Esophagus squamous epithelium (tissue), 5 donors: ENCODE measurements around the gene SCYL3. TPM values are rescaled to one million over a fixed set of nuclear protein-coding genes. Genes with fewer than 3 reads are reported as not detected.
"Not testable (repeated sequence)": the region's sequence is repeated elsewhere in the genome, so short reads cannot be mapped to it uniquely, and the experiment has no call there.

Source experiments
- DNase-seq: peaks from one replicate; lab custom pipeline; 2025; lab: John Stamatoyannopoulos, UW
- H3K27ac ChIP-seq, 4 donors: fragments of 200-600 bp; sonication (generic); one replicate each; pipeline ENCODE4 v1.5.1; 2016 to 2019; ENCODE audit warnings: mild to moderate bottlenecking in 1 of 4
- H3K27me3 ChIP-seq, 4 donors: fragments of 200-600 bp; sonication (generic); 1 replicate in 3 of 4; 2 replicates in 1 of 4; pipeline versions ENCODE4 v1.5.1 to v1.6.0; 2017 to 2021; ENCODE audit warnings: antibody characterized with exemption in 1 of 4
- H3K36me3 ChIP-seq, 3 donors: fragments of 200-600 bp; sonication (generic); one replicate each; pipeline ENCODE4 v1.5.1; 2016 to 2019
- H3K4me1 ChIP-seq, 3 donors: fragments of 200-600 bp; sonication (generic); one replicate each; pipeline ENCODE4 v1.5.1; 2017 to 2019
- H3K4me3 ChIP-seq, 4 donors: fragments of 200-600 bp; sonication (generic); 1 replicate in 3 of 4; 2 replicates in 1 of 4; pipeline ENCODE4 v1.5.1; 2016 to 2019; ENCODE audit warnings: mild to moderate bottlenecking in 2 of 4, moderate library complexity in 1 of 4
- H3K9me3 ChIP-seq, 3 donors: fragments of 200-600 bp; sonication (generic); one replicate each; pipeline ENCODE4 v1.5.1; 2016 to 2019
- POLR2A ChIP-seq, 4 donors: fragments of 450-650 bp; IDR thresholded peaks; one replicate each; pipeline ENCODE4 v1.6.1; 2017; ENCODE audit warnings: antibody characterized with exemption in 4 of 4, mild to moderate bottlenecking in 4 of 4, moderate library complexity in 3 of 4
- WGBS, 2 donors: methylation state at CpG; one replicate each; pipeline ENCODE4 v1.1.5; 2018; 5-methylcytosine and 5-hydroxymethylcytosine counted together
- intact Hi-C: fragments of 100-400 bp; cut with DNase I; formaldehyde crosslinking; loops from one replicate; pipeline ENCODE4 v1.15.0; 2022
- total RNA-seq, 4 donors: library from RNA; depleted of rRNA; stranded (reverse); fragments of >200 nt; gene quantifications; one replicate each; pipeline ENCODE4 v1.1.0, GENCODE V29; 2016
- TF ChIP-seq, protein P1 (sequence below), 6 experiments: fragments of 450-650 bp in 4 of 6; fragments of 200-600 bp in 2 of 6; sonication (generic) in 2 of 6; IDR thresholded peaks; one replicate each; pipeline ENCODE4 v1.5.1; 2016 to 2019; ENCODE audit warnings: antibody characterized with exemption in 6 of 6, mild to moderate bottlenecking in 4 of 6, moderate library complexity in 4 of 6
- donor health status: DM: yes; HTN: yes; CAD: no.

Gene SCYL3
- total RNA-seq, 4 donors from 2014 or later: 4.8 to 10.1 (median 9.2) TPM

DNA sequence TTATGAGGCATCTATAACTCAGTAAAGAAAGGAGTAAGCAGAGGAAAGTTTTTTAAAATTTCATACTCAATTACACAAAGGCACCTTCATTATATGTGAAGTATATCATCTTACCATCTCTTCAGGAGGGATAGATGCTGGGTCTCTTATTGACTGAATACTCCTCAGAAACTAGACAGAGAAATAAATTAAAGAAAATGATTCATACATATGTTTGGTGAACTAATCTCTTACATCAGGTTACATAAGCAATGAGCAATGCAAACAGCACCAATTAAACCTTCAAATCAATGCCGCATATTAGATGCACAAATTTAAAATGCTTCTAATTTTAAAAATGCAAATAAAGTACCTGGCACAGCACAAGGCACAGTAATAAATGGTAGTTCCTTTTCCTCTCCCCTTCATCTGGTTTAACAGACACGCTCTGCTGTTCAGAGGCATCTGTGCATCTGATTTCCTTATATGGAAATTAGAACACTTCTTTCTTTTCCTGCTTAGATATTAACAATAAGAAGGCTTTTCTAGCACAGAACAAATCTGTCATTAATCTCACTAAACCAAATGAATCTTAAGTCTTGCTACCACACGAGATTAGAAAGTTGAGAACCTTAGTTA, 20.0 kb downstream of the SCYL3 start:
- intact Hi-C loops: no loop called here
- no peak for TF ChIP-seq POLR2A (IDR thresholded peaks at IDR 0.05)
- TF ChIP-seq, protein P1, sequence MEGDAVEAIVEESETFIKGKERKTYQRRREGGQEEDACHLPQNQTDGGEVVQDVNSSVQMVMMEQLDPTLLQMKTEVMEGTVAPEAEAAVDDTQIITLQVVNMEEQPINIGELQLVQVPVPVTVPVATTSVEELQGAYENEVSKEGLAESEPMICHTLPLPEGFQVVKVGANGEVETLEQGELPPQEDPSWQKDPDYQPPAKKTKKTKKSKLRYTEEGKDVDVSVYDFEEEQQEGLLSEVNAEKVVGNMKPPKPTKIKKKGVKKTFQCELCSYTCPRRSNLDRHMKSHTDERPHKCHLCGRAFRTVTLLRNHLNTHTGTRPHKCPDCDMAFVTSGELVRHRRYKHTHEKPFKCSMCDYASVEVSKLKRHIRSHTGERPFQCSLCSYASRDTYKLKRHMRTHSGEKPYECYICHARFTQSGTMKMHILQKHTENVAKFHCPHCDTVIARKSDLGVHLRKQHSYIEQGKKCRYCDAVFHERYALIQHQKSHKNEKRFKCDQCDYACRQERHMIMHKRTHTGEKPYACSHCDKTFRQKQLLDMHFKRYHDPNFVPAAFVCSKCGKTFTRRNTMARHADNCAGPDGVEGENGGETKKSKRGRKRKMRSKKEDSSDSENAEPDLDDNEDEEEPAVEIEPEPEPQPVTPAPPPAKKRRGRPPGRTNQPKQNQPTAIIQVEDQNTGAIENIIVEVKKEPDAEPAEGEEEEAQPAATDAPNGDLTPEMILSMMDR (IDR thresholded peaks at IDR 0.05): no peak
- Histone ChIP-seq H3K27me3 (no peaks in the 10 kb centered on the region), H3K36me3 (peaks cover 8 to 100% (median 32%) of the 10 kb centered on the region in 3 donors), H3K4me3 (no peak overlapping the region), H3K27ac (no peak overlapping the region), H3K9me3 (no peaks in the 10 kb centered on the region), H3K4me1 (peaks cover 0 to 7% (median 0%) of the 10 kb centered on the region in 3 donors)
- no peak for DNase-seq
- WGBS, 2 donors: 67 to 76% methylated on average over 3 of the region's 3 CpGs

DNA sequence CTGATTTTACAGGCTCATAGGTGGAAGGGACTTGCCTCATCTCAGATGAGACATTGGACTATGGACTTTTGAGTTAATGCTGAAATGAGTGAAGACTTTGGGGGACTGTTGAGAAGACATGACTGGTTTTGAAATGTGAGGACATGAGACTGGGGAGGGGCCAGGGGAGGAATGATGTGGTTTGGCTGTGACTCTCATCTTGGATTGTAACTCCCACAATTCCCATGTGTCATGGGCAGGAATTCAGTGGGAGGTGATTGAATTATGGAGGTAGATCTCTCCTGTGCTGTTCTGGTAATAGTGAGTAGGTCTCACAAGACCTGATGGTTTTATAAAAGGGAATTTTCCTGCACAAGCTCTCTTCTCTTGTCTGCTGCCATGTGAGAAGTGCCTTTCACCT, 20.8 kb downstream of the SCYL3 start:
- H3K27ac ChIP-seq: no peak overlapping the region
- no peak for DNase-seq
- H3K36me3 ChIP-seq: peaks cover 8 to 100% (median 39%) of the 10 kb centered on the region in 3 donors
- intact Hi-C loops: no loop called here
- H3K4me1 ChIP-seq: peaks cover 0 to 8% (median 0%) of the 10 kb centered on the region in 3 donors
- H3K27me3 ChIP-seq: no peaks in the 10 kb centered on the region
- no peaks in the 10 kb centered on the region for H3K9me3 ChIP-seq
- TF ChIP-seq, protein P1 (IDR thresholded peaks at IDR 0.05): no peak
- no peak for TF ChIP-seq POLR2A (IDR thresholded peaks at IDR 0.05)
- H3K4me3 ChIP-seq: no peak overlapping the region

DNA sequence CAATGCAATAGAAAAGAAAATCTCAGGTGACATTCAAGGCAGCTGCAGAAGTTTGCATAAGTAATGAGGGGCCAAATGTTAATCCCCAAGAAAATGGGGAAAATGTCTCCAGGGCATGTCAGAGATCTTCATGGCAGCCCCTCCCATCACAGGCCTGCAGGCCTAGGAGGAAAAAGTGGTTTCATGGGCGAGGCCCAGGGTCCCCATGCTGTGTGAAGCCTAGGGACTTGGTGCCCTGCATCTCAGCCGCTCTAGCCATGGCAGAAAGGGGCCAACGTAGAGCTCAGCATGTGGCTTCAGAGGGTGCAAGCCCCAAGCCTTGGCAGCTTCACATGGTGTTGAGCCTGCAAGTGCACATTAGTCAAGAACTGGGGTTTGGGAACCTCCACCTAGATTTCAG, 21.7 kb downstream of the SCYL3 start:
- H3K9me3 ChIP-seq, intact Hi-C loops, H3K27ac ChIP-seq, H3K4me3 ChIP-seq, H3K4me1 ChIP-seq, H3K27me3 ChIP-seq, DNase-seq: not testable (repeated sequence)
- H3K36me3 ChIP-seq: peaks cover 8 to 100% (median 43%) of the 10 kb centered on the region in 3 donors
- WGBS, 2 donors: 100% methylated on average over 2 of the region's 3 CpGs; no CpG with 5 or more reads in 1 of the 2 donors

DNA sequence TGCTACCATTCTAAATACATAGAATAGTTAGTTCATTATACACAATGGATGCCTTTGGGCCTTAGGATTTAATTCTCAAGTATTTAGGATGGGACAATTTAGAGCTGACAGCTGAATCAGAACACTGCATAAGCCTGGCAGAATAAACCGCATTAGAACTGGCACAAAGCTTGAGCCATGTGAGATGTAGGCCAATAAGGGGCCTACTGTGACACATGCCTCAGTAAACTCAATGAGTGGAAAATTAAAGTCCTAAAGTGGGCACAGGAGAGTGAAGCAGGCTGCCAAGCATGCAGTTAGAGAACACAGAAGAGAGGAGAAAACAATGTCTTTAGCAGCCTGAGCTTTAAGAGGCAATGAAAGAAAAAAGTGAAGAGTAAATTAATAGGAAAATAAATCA, 24.3 kb downstream of the SCYL3 start:
- intact Hi-C loops: no loop called here
- DNase-seq: no peak
- H3K27ac ChIP-seq: no peak overlapping the region
- H3K27me3 ChIP-seq: no peaks in the 10 kb centered on the region
- TF ChIP-seq POLR2A (IDR thresholded peaks at IDR 0.05): no peak
- TF ChIP-seq, protein P1 (IDR thresholded peaks at IDR 0.05): no peak
- no peaks in the 10 kb centered on the region for H3K9me3 ChIP-seq
- whole genome bisulfite sequencing, 2 donors: 80 to 100% methylated on average over 1 of the region's 1 CpG
- no peak overlapping the region for H3K4me3 ChIP-seq
- H3K36me3 ChIP-seq: peaks cover 17 to 100% (median 60%) of the 10 kb centered on the region in 3 donors
- H3K4me1 ChIP-seq: peaks cover 0 to 8% (median 0%) of the 10 kb centered on the region in 3 donors

DNA sequence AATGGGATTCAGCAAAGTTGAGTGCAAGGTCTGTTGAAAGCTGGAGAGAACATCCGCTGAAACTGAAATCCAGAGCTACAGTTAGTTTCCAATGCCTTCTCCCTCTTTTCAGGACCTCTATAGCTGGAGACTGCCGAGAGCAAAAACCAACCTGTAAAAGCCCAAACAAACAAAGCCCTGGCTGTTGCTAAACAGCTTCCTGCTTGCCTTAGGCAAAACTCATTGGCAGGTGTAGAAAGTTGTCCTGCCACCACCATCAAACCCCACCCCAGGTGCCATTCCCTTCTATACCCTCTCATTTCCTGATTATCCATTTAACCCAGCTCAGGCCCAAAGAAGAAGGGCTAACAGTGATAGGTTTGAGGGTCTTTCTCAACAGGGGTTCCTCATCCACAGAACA, 24.7 kb downstream of the SCYL3 start:
- H3K27me3 ChIP-seq: no peaks in the 10 kb centered on the region
- DNase-seq: no peak

More for the DNA sequence above, 24.7 kb downstream of the SCYL3 start:
- intact Hi-C loops: no loop called here
- Histone ChIP-seq H3K36me3 (peaks cover 17 to 100% (median 64%) of the 10 kb centered on the region in 3 donors), H3K27ac (no peak overlapping the region), H3K4me3 (no peak overlapping the region), H3K9me3 (no peaks in the 10 kb centered on the region), H3K4me1 (peaks cover 0 to 8% (median 0%) of the 10 kb centered on the region in 3 donors)
- TF ChIP-seq, protein P1 (IDR thresholded peaks at IDR 0.05): no peak
- TF ChIP-seq POLR2A (IDR thresholded peaks at IDR 0.05): no peak
- WGBS, 2 donors: 56 to 67% methylated on average over 2 of the region's 2 CpGs
